Colonic mucosa (tissue), 4 donors: ENCODE results near the gene PAPPA2. TPM values are rescaled to one million over a fixed set of nuclear protein-coding genes. Genes with fewer than 3 reads are reported as not detected.

Source experiments
- DNase-seq: peaks from one replicate; pipeline ENCODE4 v3.0.0-alpha.2; 2020
- H3K27ac ChIP-seq: fragments of 200-600 bp; one replicate; pipeline ENCODE4 v1.8.0; 2021
- H3K27me3 ChIP-seq: fragments of 200-600 bp; one replicate; pipeline ENCODE4 v1.8.0; 2021
- H3K36me3 ChIP-seq: fragments of 200-600 bp; one replicate; pipeline ENCODE4 v1.8.0; 2021
- H3K4me1 ChIP-seq: fragments of 200-600 bp; one replicate; pipeline ENCODE4 v1.8.0; 2021; ENCODE audit warnings: mild to moderate bottlenecking
- H3K4me3 ChIP-seq: fragments of 200-600 bp; one replicate; pipeline ENCODE4 v1.8.0; 2021
- H3K9ac ChIP-seq, 2 donors: one replicate each; pipeline ENCODE4 v1.7.0; 2013; ENCODE audit warnings: control low read depth in 2 of 2, low read depth in 2 of 2, low read length in 2 of 2
- H3K9me3 ChIP-seq: fragments of 200-600 bp; one replicate; pipeline ENCODE4 v1.8.0; 2021
- CTCF ChIP-seq: fragments of 200-600 bp; IDR thresholded peaks from one replicate; pipeline ENCODE4 v1.8.0; 2022; ENCODE audit warnings: antibody characterized with exemption, mild to moderate bottlenecking
- intact Hi-C: fragments of 100-400 bp; cut with DNase I; formaldehyde crosslinking; loops from one replicate; pipeline ENCODE4 v1.14.1; 2022
- total RNA-seq, 2 donors: library from RNA; stranded (reverse); fragmentation: NEBNext Ultra II Directional in 1 of 2; extraction: Animal tissue kit (Norgen Biotek cat#: 25700) in 1 of 2; gene quantifications; one replicate each; pipeline ENCODE4 v1.2.1, GENCODE V29; 2021
- donor health status: healthy.
- donor health status: DM: no; HTN: no; CAD: no.
- donor health status: DM: no; HTN: no; CAD: no.

PAPPA2 gene
- total RNA-seq, 2 donors from 2014 or later: 3.1 to 3.6 TPM

- no peak overlapping the region for H3K27ac ChIP-seq
- H3K9me3 ChIP-seq: no peaks in the 10 kb centered on the region
- no peaks in the 10 kb centered on the region for H3K4me1 ChIP-seq
- no peak overlapping the region for H3K4me3 ChIP-seq
- no peak for TF ChIP-seq CTCF
- intact Hi-C loops: no loop called here
- no peaks in the 10 kb centered on the region for H3K36me3 ChIP-seq
- no peak overlapping the region for H3K9ac ChIP-seq
- DNase-seq: no peak
- H3K27me3 ChIP-seq: no peaks in the 10 kb centered on the region
Observed at GRCh38 chr1:176568185-176568584, 105.2 kb downstream of the PAPPA2 start.

- no peak for TF ChIP-seq CTCF
- no peak for DNase-seq
- no peak overlapping the region for H3K9ac ChIP-seq
Observed at GRCh38 chr1:176574756-176575155, 111.8 kb downstream of the PAPPA2 start.

GRCh38 chr1:176575991-176576390, 113.0 kb downstream of the PAPPA2 start:
- H3K36me3 ChIP-seq: no peaks in the 10 kb centered on the region
- no peak for DNase-seq
- H3K27ac ChIP-seq: no peak overlapping the region
- H3K27me3 ChIP-seq: no peaks in the 10 kb centered on the region
- TF ChIP-seq CTCF: no peak
- intact Hi-C loops: no loop called here
- no peaks in the 10 kb centered on the region for H3K4me1 ChIP-seq
- H3K9ac ChIP-seq: no peak overlapping the region
- H3K4me3 ChIP-seq: no peak overlapping the region
- no peaks in the 10 kb centered on the region for H3K9me3 ChIP-seq

More at GRCh38 chr1:176574756-176575155, 111.8 kb downstream of the PAPPA2 start:
- intact Hi-C loops: no loop called here
- H3K9me3 ChIP-seq: no peaks in the 10 kb centered on the region
- no peaks in the 10 kb centered on the region for H3K4me1 ChIP-seq
- H3K27ac ChIP-seq: no peak overlapping the region
- no peak overlapping the region for H3K4me3 ChIP-seq
- no peaks in the 10 kb centered on the region for H3K36me3 ChIP-seq
- H3K27me3 ChIP-seq: no peaks in the 10 kb centered on the region

GRCh38 chr1:176576670-176577069, 113.7 kb downstream of the PAPPA2 start:
- Histone ChIP-seq H3K27me3 (no peaks in the 10 kb centered on the region), H3K36me3 (no peaks in the 10 kb centered on the region), H3K27ac (no peak overlapping the region), H3K9ac (no peak overlapping the region), H3K4me3 (no peak overlapping the region), H3K9me3 (no peaks in the 10 kb centered on the region), H3K4me1 (no peaks in the 10 kb centered on the region)
- no peak for TF ChIP-seq CTCF
- intact Hi-C loops: no loop called here
- no peak for DNase-seq

- intact Hi-C loops: no loop called here
- Histone ChIP-seq H3K27me3 (no peaks in the 10 kb centered on the region), H3K9me3 (no peaks in the 10 kb centered on the region)
Observed at GRCh38 chr1:176577646-176578197, 114.7 kb downstream of the PAPPA2 start.

More at GRCh38 chr1:176577646-176578197, 114.7 kb downstream of the PAPPA2 start:
- H3K9ac ChIP-seq: no peak overlapping the region
- no peak for DNase-seq
- H3K4me1 ChIP-seq: no peaks in the 10 kb centered on the region
- no peak overlapping the region for H3K27ac ChIP-seq
- no peak for TF ChIP-seq CTCF
- H3K4me3 ChIP-seq: no peak overlapping the region
- H3K36me3 ChIP-seq: no peaks in the 10 kb centered on the region
